ENCODE data around the gene ASGR2.
"Not testable (repeated sequence)": the region's sequence is repeated elsewhere in the genome, so short reads cannot be mapped to it uniquely, and the experiment has no call there.

ASGR2 gene

DNA sequence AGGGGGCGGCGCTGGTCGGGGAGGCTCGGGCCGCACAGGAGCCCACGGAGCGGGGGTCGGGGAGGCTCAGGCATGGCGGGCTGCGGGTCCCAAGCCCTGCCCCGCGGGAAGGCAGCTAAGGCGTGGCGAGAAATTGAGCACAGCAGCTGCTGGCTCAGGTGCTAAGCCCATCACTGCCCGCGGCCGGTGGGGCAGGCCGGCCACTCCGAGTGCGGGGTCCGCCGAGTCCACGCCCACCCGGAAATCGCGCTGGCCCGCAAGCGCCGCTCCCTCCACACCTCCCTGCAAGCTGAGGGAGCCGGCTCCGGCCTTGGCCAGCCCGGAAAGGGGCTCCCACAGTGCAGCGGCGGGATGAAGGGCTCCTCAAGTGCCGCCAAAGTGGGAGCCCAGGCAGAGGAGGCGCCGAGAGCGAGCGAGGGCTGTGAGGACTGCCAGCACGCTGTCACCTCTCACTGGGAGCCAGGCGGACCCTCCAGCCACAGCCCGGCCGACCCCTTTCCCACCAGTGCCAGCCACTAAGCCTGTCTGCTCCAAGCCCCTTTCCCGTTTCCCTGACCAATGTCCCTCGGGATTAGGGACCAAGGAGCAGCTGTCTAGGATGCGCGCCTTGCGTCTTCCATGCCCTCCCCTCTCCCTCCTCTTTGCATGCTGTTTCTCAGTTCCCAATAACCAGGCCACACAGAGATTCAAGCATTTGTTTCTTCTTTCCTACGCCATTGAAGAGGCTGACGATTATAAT lies 13.8 kb downstream of the ASGR2 start:
- not testable (repeated sequence) for H3K27me3 ChIP-seq (ENCODE audit: control insufficient read depth, insufficient read depth, low read length, poor library complexity, severe bottlenecking); H3K4me3 ChIP-seq (ENCODE audit: insufficient read depth, low read depth, low read length); H3K36me3 ChIP-seq (ENCODE audit: control insufficient read depth, insufficient read depth, low read length); H3K27ac ChIP-seq (ENCODE audit: insufficient read depth, low read depth, low read length, poor library complexity, severe bottlenecking); H3K4me1 ChIP-seq (ENCODE audit: control insufficient read depth, insufficient read depth, low read length); H3K9me3 ChIP-seq (ENCODE audit: control insufficient read depth, low read length)
- WGBS, 2 experiments, result 95 to 96% methylated on average over 50 of the region's 50 CpGs

DNA sequence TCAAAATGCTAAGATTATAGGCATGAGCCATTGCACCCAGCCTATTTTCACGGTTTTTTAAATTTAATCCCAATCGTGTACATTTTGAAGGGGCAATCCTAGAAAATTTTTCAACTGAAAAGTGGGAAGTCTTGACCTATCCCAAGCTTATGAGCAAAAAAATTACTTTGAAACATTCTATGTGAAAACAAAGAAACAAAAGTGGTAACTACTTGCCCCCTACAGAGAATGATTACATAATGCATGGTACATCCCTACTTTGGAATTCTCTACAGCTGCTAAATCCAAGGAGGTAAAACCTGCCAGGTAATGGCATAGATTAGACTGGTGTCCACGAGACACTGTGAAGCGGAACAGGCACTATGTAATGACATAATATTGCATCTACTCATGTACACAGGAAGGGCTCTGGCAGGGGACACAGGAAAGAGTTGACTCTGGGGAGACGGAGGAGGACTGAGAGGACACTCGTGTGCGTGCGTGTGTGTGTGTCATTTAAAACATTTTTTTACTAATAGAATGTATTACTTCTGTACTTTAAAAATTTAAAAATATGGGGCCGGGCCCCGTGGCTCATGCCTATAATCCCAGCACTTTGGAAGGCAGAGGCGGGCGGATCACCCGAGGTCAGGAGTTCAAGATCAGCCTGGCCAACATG lies 15.7 kb downstream of the ASGR2 start:
- Histone ChIP-seq H3K27ac (ENCODE audit: insufficient read depth, low read depth, low read length, poor library complexity, severe bottlenecking) (no peak overlapping the region), H3K36me3 (ENCODE audit: control insufficient read depth, insufficient read depth, low read length) (no peaks in the 10 kb centered on the region), H3K27me3 (ENCODE audit: control insufficient read depth, insufficient read depth, low read length, poor library complexity, severe bottlenecking) (peaks cover 3% of the 10 kb centered on the region), H3K4me1 (ENCODE audit: control insufficient read depth, insufficient read depth, low read length) (no peaks in the 10 kb centered on the region), H3K4me3 (ENCODE audit: insufficient read depth, low read depth, low read length) (no peak overlapping the region), H3K9me3 (ENCODE audit: control insufficient read depth, low read length) (no peaks in the 10 kb centered on the region)
- 88 to 94% methylated on average over 9 to 13 of the region's 13 CpGs for WGBS, 2 experiments

DNA sequence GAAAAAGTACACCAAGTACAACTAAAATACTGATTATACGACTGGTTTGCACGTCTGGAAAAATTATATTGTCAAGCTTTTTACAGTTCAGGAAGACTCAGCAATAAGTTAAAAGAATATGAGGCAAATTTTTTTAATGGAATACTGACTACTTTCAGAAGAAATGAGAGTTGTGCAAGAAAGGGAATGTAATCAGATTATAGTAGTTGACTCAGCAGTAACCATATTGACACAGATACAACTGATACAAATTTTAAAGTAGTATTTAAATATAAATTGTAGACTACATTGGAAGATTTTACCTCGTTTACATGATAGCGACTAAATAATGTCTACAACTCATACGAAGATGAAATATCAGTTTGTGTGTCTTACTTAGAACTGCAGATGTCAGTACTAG lies 16.7 kb downstream of the ASGR2 start:
- Histone ChIP-seq H3K27ac (ENCODE audit: insufficient read depth, low read depth, low read length, poor library complexity, severe bottlenecking) (no peak overlapping the region), H3K27me3 (ENCODE audit: control insufficient read depth, insufficient read depth, low read length, poor library complexity, severe bottlenecking) (peaks cover 3% of the 10 kb centered on the region), H3K36me3 (ENCODE audit: control insufficient read depth, insufficient read depth, low read length) (no peaks in the 10 kb centered on the region), H3K9me3 (ENCODE audit: control insufficient read depth, low read length) (no peaks in the 10 kb centered on the region), H3K4me1 (ENCODE audit: control insufficient read depth, insufficient read depth, low read length) (no peaks in the 10 kb centered on the region), H3K4me3 (ENCODE audit: insufficient read depth, low read depth, low read length) (no peak overlapping the region)
- 84 to 97% methylated on average over 5 of the region's 5 CpGs for WGBS, 2 experiments

DNA sequence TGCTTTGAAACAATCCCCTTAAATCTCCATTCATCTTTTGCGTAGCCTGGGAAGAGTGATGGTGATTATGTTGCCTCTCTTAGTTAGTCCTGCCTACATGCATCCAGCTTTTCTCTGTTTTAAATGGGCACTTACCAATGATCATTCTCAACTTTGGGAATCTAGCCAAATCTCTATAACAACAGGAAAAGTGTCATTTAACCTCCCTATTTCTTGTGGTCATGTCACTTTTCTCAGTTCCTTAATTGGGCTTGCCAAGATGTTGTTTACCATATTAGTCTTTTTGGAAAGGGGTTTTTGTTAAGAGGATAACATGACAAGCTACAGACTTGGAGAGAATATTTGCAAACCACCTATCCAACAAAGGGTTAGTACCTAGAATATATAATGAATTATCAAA lies 19.0 kb downstream of the ASGR2 start:
- Histone ChIP-seq H3K4me1 (ENCODE audit: control insufficient read depth, insufficient read depth, low read length) (no peaks in the 10 kb centered on the region), H3K9me3 (ENCODE audit: control insufficient read depth, low read length) (no peaks in the 10 kb centered on the region), H3K36me3 (ENCODE audit: control insufficient read depth, insufficient read depth, low read length) (no peaks in the 10 kb centered on the region), H3K4me3 (ENCODE audit: insufficient read depth, low read depth, low read length) (no peak overlapping the region), H3K27ac (ENCODE audit: insufficient read depth, low read depth, low read length, poor library complexity, severe bottlenecking) (no peak overlapping the region), H3K27me3 (ENCODE audit: control insufficient read depth, insufficient read depth, low read length, poor library complexity, severe bottlenecking) (peaks cover 3% of the 10 kb centered on the region)
- WGBS, 2 experiments, result 92% methylated on average over 1 of the region's 1 CpG; no CpG with 5 or more reads in 1 of the 2 experiments

DNA sequence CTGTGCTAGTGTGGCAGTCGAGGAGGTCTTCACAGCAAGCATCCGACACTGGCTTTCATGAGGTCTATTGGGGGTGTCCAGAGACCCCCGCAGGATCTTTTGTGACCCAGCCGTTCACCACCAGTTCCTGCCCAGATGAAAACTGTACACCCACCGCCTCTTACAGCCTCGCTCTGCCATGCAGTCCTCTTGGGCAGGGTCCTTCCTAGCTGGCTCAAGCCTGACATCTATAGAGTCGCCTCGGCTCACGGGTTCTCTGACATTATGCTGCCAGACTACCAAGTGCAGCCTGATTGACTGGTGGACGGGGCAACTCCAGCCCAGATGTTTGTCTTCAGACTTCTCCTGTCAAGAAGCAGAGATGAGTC lies 20.0 kb downstream of the ASGR2 start:
- no peaks in the 10 kb centered on the region for H3K4me1 ChIP-seq (ENCODE audit: control insufficient read depth, insufficient read depth, low read length)
- peaks cover 3% of the 10 kb centered on the region for H3K27me3 ChIP-seq (ENCODE audit: control insufficient read depth, insufficient read depth, low read length, poor library complexity, severe bottlenecking)
- H3K27ac ChIP-seq (ENCODE audit: insufficient read depth, low read depth, low read length, poor library complexity, severe bottlenecking), result no peak overlapping the region
- H3K9me3 ChIP-seq (ENCODE audit: control insufficient read depth, low read length), result no peaks in the 10 kb centered on the region
- no peak overlapping the region for H3K4me3 ChIP-seq (ENCODE audit: insufficient read depth, low read depth, low read length)
- no peaks in the 10 kb centered on the region for H3K36me3 ChIP-seq (ENCODE audit: control insufficient read depth, insufficient read depth, low read length)
- WGBS, 2 experiments, result 92 to 94% methylated on average over 10 of the region's 10 CpGs

DNA sequence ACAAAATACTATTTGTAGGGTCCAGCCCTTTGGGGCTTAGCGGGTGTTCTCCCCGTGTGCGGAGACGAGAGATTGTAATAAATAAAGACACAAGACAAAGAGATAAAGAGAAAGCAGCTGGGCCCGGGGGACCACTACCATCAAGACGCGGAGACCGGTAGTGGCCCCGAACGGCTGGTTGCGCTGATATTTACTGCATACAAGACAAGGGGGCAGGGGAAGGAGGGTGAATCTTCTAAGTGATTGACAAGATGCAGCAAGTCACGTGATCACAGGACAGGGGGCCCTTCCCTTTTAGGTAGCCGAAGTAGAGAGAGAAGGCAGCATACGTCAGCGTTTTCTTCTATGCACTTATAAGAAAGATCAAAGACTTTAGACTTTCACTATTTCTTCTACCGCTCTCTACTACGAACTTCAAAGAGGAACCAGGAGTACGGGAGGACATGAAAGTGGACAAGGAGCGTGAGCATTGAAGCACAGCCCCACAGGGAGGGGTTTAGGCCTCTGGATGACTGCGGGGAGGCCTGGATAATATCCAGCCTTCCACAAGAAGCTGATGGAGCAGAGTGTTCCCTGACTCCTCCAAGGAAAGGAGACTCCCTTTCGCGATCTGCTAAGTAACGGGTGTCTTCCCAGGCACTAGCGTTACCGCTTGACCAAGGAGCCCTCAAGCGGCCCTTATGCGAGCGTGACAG lies 23.2 kb downstream of the ASGR2 start:
- 92 to 94% methylated on average over 18 to 20 of the region's 28 CpGs for WGBS, 2 experiments
- H3K9me3 ChIP-seq (ENCODE audit: control insufficient read depth, low read length); H3K27me3 ChIP-seq (ENCODE audit: control insufficient read depth, insufficient read depth, low read length, poor library complexity, severe bottlenecking); H3K4me1 ChIP-seq (ENCODE audit: control insufficient read depth, insufficient read depth, low read length); H3K4me3 ChIP-seq (ENCODE audit: insufficient read depth, low read depth, low read length); H3K27ac ChIP-seq (ENCODE audit: insufficient read depth, low read depth, low read length, poor library complexity, severe bottlenecking); H3K36me3 ChIP-seq (ENCODE audit: control insufficient read depth, insufficient read depth, low read length): not testable (repeated sequence)

DNA sequence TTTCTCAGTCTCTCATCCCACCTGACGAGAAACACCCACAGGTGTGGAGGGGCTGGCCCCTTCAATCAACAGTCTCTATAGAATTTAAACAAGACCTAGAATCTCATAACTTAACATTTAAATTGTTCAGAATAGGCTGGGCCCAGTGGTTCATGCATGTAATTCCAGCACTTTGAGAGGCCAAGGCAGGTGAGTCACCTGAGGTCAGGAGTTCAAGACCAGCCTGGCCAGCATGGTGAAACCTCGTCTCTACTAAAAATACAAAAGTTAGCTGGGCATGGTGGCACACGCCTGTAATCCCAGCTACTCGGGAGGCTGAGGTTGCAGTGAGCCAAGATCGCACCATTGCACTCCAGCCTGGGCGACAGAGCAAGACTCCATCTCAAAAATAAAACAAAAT lies 25.1 kb downstream of the ASGR2 start:
- H3K27me3 ChIP-seq (ENCODE audit: control insufficient read depth, insufficient read depth, low read length, poor library complexity, severe bottlenecking), result not testable (repeated sequence)

DNA sequence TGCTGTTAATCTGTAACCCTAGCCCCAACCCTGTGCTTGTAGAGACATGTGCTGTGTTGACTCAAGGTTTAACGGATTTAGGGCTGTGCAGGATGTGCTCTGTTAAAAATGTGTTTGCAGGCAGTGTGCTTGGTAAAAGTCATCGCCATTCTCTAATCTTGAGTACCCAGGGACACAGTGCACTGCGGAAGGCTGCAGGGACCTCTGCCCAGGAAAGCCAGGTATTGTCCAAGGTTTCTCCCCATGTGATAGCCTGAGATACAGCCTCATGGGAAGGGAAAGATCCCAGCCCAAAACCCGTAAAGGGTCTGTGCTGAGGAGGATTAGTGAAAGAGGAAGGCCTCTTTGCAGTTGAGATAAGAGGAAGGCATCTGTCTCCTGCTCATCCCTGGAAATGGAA lies 26.2 kb downstream of the ASGR2 start:
- WGBS, 2 experiments, result 87 to 89% methylated on average over 4 of the region's 4 CpGs
- not testable (repeated sequence) for H3K4me3 ChIP-seq (ENCODE audit: insufficient read depth, low read depth, low read length); H3K4me1 ChIP-seq (ENCODE audit: control insufficient read depth, insufficient read depth, low read length); H3K27me3 ChIP-seq (ENCODE audit: control insufficient read depth, insufficient read depth, low read length, poor library complexity, severe bottlenecking); H3K36me3 ChIP-seq (ENCODE audit: control insufficient read depth, insufficient read depth, low read length); H3K27ac ChIP-seq (ENCODE audit: insufficient read depth, low read depth, low read length, poor library complexity, severe bottlenecking); H3K9me3 ChIP-seq (ENCODE audit: control insufficient read depth, low read length)

More for the DNA sequence above, 25.1 kb downstream of the ASGR2 start:
- not testable (repeated sequence) for H3K9me3 ChIP-seq (ENCODE audit: control insufficient read depth, low read length); H3K36me3 ChIP-seq (ENCODE audit: control insufficient read depth, insufficient read depth, low read length); H3K4me3 ChIP-seq (ENCODE audit: insufficient read depth, low read depth, low read length); H3K4me1 ChIP-seq (ENCODE audit: control insufficient read depth, insufficient read depth, low read length); H3K27ac ChIP-seq (ENCODE audit: insufficient read depth, low read depth, low read length, poor library complexity, severe bottlenecking)
- WGBS, 2 experiments, result 89 to 94% methylated on average over 6 of the region's 6 CpGs

DNA sequence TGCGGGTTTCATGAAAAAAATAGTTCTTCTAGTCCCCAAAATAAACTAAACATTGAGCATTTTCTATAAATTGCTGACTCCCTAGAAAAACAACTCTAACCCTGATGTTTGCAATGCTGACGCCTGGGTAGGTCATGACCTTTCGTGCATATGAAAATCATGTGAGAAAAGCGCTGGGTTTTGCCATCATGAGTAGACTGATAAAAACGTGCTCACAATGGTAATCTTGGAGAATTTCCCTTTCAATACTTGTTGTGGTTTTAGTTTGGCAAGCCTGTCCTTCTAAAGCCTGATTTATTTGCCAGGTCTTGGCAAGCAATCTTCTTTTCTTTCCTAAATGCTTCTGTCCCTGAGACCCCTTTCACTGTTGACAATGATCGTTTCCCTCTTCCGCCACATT lies 30.5 kb downstream of the ASGR2 start:
- no peaks in the 10 kb centered on the region for H3K36me3 ChIP-seq (ENCODE audit: control insufficient read depth, insufficient read depth, low read length)
- no peaks in the 10 kb centered on the region for H3K27me3 ChIP-seq (ENCODE audit: control insufficient read depth, insufficient read depth, low read length, poor library complexity, severe bottlenecking)
- no peak overlapping the region for H3K4me3 ChIP-seq (ENCODE audit: insufficient read depth, low read depth, low read length)
- 88 to 90% methylated on average over 7 of the region's 7 CpGs for WGBS, 2 experiments
- no peaks in the 10 kb centered on the region for H3K9me3 ChIP-seq (ENCODE audit: control insufficient read depth, low read length)
- no peak overlapping the region for H3K27ac ChIP-seq (ENCODE audit: insufficient read depth, low read depth, low read length, poor library complexity, severe bottlenecking)
- H3K4me1 ChIP-seq (ENCODE audit: control insufficient read depth, insufficient read depth, low read length), result no peaks in the 10 kb centered on the region

DNA sequence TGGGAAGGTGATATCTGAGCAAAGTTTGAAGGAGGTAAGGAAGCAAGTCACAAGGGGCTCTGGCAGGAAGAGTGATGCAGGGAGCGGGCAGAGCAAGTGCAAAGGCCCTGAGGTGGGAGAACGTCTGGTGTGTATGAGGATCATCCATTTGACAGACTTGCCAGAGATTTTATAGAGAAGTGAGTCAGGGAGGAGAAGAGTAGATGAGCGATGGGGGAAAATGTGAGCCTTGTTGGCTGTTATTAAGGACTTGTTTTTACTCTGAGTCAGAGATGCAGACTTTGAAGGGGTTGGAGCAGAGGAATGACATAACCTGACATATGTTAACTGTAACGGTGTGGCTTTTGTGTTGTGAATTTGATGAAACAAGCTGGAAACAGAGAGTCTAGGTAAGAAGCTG lies 31.0 kb downstream of the ASGR2 start:
- Histone ChIP-seq H3K9me3 (ENCODE audit: control insufficient read depth, low read length) (no peaks in the 10 kb centered on the region), H3K27ac (ENCODE audit: insufficient read depth, low read depth, low read length, poor library complexity, severe bottlenecking) (no peak overlapping the region), H3K4me1 (ENCODE audit: control insufficient read depth, insufficient read depth, low read length) (no peaks in the 10 kb centered on the region), H3K36me3 (ENCODE audit: control insufficient read depth, insufficient read depth, low read length) (no peaks in the 10 kb centered on the region), H3K27me3 (ENCODE audit: control insufficient read depth, insufficient read depth, low read length, poor library complexity, severe bottlenecking) (no peaks in the 10 kb centered on the region), H3K4me3 (ENCODE audit: insufficient read depth, low read depth, low read length) (no peak overlapping the region)
- 92 to 93% methylated on average over 4 of the region's 4 CpGs for WGBS, 2 experiments

Data from ectodermal cell (in vitro differentiated cells).